GM18519 (cell line): ENCODE data around the gene ATP8A2.

Experiments
- ATAC-seq: cut with Tn5 transposase; IDR thresholded peaks from one replicate; pipeline ENCODE4 v1.9.1; 2021; ENCODE audit warnings: mild to moderate bottlenecking, moderate library complexity; ENCODE audit not compliant: unreplicated experiment, low FRiP score

Gene ATP8A2

GRCh38 chr13:26017932-26018665, 646.3 kb downstream of the ATP8A2 start:
- no peak for ATAC-seq

GRCh38 chr13:26019251-26019650, 647.5 kb downstream of the ATP8A2 start:
- no peak for ATAC-seq

GRCh38 chr13:26019881-26020870, 648.4 kb downstream of the ATP8A2 start:
- no peak for ATAC-seq

DNA sequence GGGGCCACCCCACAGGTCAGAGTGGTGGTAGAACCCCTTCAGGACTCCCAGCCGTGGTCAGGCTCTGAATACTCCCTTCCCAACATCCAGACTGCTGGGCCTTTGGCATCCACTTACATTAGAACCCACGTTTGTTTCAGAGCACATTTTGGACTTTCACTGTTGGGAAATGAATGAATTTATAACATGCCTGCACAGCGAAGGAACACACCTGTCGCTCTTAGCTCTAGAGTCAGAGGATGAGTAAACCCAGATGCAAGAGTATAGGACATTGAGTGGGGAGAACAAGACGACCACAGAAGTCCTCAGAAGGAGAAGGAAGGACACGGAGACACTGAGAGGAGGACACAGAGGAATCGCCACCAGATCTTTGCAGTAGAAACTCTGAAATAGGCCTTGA, 649.1 kb downstream of the ATP8A2 start:
- no peak for ATAC-seq

- ATAC-seq: no peak
These were observed 649.7 kb downstream of the ATP8A2 start for GRCh38 chr13:26021516-26021915.

- no peak for ATAC-seq
These were observed 650.2 kb downstream of the ATP8A2 start for GRCh38 chr13:26021956-26022355.

- ATAC-seq: no peak
These were observed 650.9 kb downstream of the ATP8A2 start for GRCh38 chr13:26022538-26023292.

- no peak for ATAC-seq
These were observed 652.8 kb downstream of the ATP8A2 start for GRCh38 chr13:26024558-26024957.

- no peak for ATAC-seq
These were observed 653.4 kb downstream of the ATP8A2 start for GRCh38 chr13:26025196-26025595.

- ATAC-seq: no peak
These were observed 654.0 kb downstream of the ATP8A2 start for GRCh38 chr13:26025771-26026170.

DNA sequence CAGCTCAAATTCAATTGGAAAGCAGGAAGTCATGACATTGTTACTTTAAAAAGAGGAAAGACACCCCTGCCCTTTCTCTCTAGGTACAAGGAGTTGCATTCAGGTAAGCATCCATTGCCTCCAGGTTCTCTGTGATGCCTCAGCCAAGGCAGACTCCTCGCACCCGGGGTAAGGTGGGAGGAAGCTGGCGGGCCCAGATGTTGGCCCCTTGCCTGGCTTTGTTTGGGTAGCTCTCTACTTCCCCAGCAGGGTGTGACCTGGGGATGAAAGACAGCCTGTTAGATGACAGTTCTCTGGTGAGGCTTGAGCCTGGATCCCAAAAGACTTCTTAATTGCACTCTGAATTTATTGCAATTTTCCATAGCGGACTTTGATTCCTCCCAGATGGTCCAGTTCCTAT, 654.4 kb downstream of the ATP8A2 start:
- ATAC-seq: no peak

DNA sequence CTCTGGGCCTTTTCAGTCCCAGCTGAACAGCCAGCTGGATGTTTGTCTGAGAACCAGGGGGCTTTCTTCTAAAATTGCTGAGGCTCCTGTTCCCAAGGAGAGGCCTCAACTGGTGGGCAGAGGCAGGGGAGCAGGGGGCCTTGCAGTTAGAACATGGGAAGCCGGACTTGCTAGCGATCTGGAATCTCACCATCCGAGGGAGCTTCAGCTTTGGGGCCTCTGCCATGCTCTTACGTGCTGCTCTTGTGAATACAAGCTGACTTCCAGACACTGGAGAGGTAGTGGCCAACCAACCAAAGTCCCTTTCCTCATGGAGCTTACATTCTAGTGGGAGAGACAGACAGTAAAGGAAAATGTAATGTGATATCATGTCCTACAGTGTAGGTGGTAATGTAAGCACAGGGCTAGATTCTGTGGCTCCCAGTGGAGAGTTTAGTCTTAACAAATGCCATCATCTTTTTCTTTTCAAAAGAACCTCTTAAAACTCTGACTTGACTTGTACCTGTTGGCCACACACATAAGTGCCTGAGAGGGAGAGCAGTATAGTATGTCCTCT, 657.9 kb downstream of the ATP8A2 start:
- no peak for ATAC-seq

DNA sequence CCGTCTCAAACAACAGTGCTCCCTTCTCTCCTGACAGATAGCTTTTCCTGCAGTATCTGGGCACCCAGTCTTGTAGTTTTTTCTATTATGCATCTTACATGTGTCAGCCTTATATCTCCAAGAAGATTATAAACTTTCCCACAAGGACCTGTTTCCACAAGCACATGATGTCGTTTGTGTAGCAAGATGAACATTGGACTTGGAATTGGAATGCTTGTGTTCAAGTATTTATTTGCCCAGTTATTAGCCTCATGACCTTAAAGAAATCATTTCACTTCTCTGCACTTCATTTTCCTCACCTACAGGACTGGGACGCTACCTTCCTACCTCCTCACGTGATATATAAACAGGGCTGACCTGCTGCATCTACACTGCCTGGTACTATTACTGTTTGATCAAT, 658.6 kb downstream of the ATP8A2 start:
- no peak for ATAC-seq

- ATAC-seq: no peak
These were observed 662.2 kb downstream of the ATP8A2 start for GRCh38 chr13:26034018-26034417.

- no peak for ATAC-seq
These were observed 664.6 kb downstream of the ATP8A2 start for GRCh38 chr13:26036383-26036782.

DNA sequence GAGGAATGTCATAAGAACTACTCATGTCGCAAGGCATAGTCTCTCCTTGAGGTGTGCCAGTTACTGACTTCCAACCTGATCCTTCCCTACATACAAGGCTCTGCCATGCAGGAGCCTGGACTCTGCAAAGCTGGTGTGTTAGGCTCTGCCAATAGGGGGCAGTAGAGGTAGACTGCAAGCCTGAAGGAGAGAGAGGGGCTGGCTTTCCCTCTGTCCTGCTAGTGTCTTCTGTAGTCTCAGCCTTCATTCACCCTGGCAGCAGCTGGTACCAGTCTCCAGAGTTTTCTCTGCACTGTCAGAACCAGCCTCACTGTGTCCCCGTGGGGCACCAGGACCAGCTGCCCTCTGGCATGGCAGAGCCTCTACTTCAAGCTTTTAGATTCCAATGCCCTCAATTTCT, 665.5 kb downstream of the ATP8A2 start:
- ATAC-seq: no peak

- ATAC-seq: no peak
These were observed 667.2 kb downstream of the ATP8A2 start for GRCh38 chr13:26038931-26039475.

GRCh38 chr13:26041444-26041843, 669.7 kb downstream of the ATP8A2 start:
- ATAC-seq: no peak

GRCh38 chr13:26042785-26043184, 671.0 kb downstream of the ATP8A2 start:
- ATAC-seq: no peak

DNA sequence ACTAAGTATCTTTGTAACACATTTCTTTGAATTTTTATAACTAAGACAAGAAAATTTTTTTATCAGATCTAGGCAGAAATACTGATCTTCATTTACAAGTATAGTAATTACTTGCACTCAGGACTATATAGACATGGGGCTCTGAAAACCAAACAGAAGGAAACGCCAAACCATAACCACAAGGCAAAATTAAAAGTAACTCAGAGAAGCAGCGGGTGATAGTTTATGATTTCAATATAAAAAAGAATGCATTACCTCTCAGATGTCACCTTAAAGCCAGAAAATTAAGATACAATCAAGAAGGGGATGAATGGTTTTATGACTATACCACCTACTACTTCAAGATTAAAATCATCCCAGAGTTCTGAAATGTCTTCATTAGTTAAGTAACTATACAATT, 673.4 kb downstream of the ATP8A2 start:
- ATAC-seq: no peak
